HepG2 (cell line): ENCODE measurements around the gene SLC39A10. TPM values are rescaled to one million over a fixed set of nuclear protein-coding genes. Genes with fewer than 3 reads are reported as not detected.

Experiments used
- ARID2 ChIP-seq: sonication (generic); formaldehyde crosslinking; IDR thresholded peaks from 2 replicates; pipeline ENCODE4 v1.8.1; 2022; ENCODE audit warnings: mild to moderate bottlenecking, missing genetic modification reagents, borderline replicate concordance
- CBX2 ChIP-seq, 2 experiments: fragments of 200-600 bp in 1 of 2; sonication (generic); formaldehyde crosslinking in 1 of 2; IDR thresholded peaks; 2 replicates each; pipeline versions ENCODE4 v1.7.0 to v1.8.1; 2018 to 2022; ENCODE audit warnings: low read depth in 2 of 2, low read length in 1 of 2, mild to moderate bottlenecking in 1 of 2, missing genetic modification reagents in 1 of 2
- FOXA1 ChIP-seq, 2 experiments: fragments of 450-650 bp in 1 of 2; sonication (generic) in 1 of 2; formaldehyde crosslinking in 1 of 2; IDR thresholded peaks; 2 replicates each; pipeline versions ENCODE4 v1.4.0 to v1.6.1; 2016 to 2020; ENCODE audit warnings: missing genetic modification reagents in 1 of 2
- GRHL1 ChIP-seq: sonication (generic); formaldehyde crosslinking; conservative IDR thresholded peaks from 2 replicates; pipeline ENCODE4 v1.8.0; 2022; ENCODE audit warnings: missing genetic modification reagents
- HINFP ChIP-seq: sonication (generic); formaldehyde crosslinking; IDR thresholded peaks from 2 replicates; pipeline ENCODE4 v1.4.0; 2020; ENCODE audit warnings: low read depth, mild to moderate bottlenecking, missing genetic modification reagents
- HIVEP1 ChIP-seq: sonication (generic); formaldehyde crosslinking; IDR thresholded peaks from 2 replicates; pipeline ENCODE4 v1.4.0; 2020; ENCODE audit warnings: mild to moderate bottlenecking, missing genetic modification reagents
- HNRNPL ChIP-seq: fragments of 200-400 bp; formaldehyde crosslinking; IDR thresholded peaks from 2 replicates; pipeline ENCODE4 v1.6.1; 2017; ENCODE audit warnings: mild to moderate bottlenecking, low read depth, low read length
- MIXL1 ChIP-seq: IDR thresholded peaks from 2 replicates; pipeline ENCODE4 v1.6.1; 2016
- MTF2 ChIP-seq: sonication (generic); formaldehyde crosslinking; IDR thresholded peaks from 2 replicates; pipeline ENCODE4 v1.5.0; 2020; ENCODE audit warnings: missing genetic modification reagents, borderline replicate concordance
- ZBTB42 ChIP-seq: sonication (generic); formaldehyde crosslinking; IDR thresholded peaks from 2 replicates; pipeline ENCODE4 v1.5.0; 2020; ENCODE audit warnings: mild to moderate bottlenecking, missing genetic modification reagents
- ZFP90 ChIP-seq: sonication (generic); formaldehyde crosslinking; IDR thresholded peaks from 2 replicates; pipeline ENCODE4 v1.8.0; 2022; ENCODE audit warnings: missing genetic modification reagents, mild to moderate bottlenecking, inconsistent platforms, borderline replicate concordance
- ZNF256 ChIP-seq: sonication (generic); formaldehyde crosslinking; conservative IDR thresholded peaks from 2 replicates; pipeline ENCODE4 v1.4.0; 2020; ENCODE audit warnings: missing genetic modification reagents
- ZNF331 ChIP-seq: sonication (generic); formaldehyde crosslinking; IDR thresholded peaks from 2 replicates; pipeline ENCODE4 v1.4.0; 2020; ENCODE audit warnings: missing genetic modification reagents
- ZNF577 ChIP-seq: sonication (generic); formaldehyde crosslinking; IDR thresholded peaks from 2 replicates; pipeline ENCODE4 v1.4.0; 2020; ENCODE audit warnings: mild to moderate bottlenecking, low read depth, missing genetic modification reagents, borderline replicate concordance
- ZNF777 ChIP-seq: sonication (generic); formaldehyde crosslinking; IDR thresholded peaks from 2 replicates; pipeline ENCODE4 v1.4.0; 2020; ENCODE audit warnings: missing genetic modification reagents
- ZXDC ChIP-seq: sonication (generic); formaldehyde crosslinking; IDR thresholded peaks from 2 replicates; pipeline ENCODE4 v1.5.0; 2020; ENCODE audit warnings: mild to moderate bottlenecking, missing genetic modification reagents
- polyA plus RNA-seq, 8 experiments: library from polyadenylated mRNA; depleted of rRNA in 3 of 8; stranded (reverse) in 7 of 8; unstranded in 1 of 8; fragments of >200 nt; fragmentation: Illumina TruSeq in 4 of 8; extraction: Trizol in 4 of 8; gene quantifications; 2 replicates each; pipeline versions ENCODE4 v1.2.1 to v1.2.3, GENCODE V29; 2011 to 2016; ENCODE audit warnings: low read depth in 4 of 8, missing spikeins in 1 of 8, mixed read lengths in 1 of 8; ENCODE audit not compliant: insufficient read depth in 1 of 8
- total RNA-seq, 5 experiments: library from RNA; depleted of rRNA; stranded (reverse); fragments of >200 nt; fragmentation: Illumina TruSeq; extraction: Trizol; gene quantifications; 2 replicates each; pipeline ENCODE4 v1.2.3, GENCODE V29; 2016; ENCODE audit warnings: low read depth in 1 of 5
- TF ChIP-seq, protein P1 (sequence below): sonication (generic); formaldehyde crosslinking; IDR thresholded peaks from 2 replicates; pipeline ENCODE4 v1.5.0; 2020; ENCODE audit warnings: missing genetic modification reagents, mild to moderate bottlenecking, borderline replicate concordance

The SLC39A10 gene
- total and polyA plus RNA-seq, 2 of the 13 experiments (the other 11 are each of a cell fraction or from before 2014, with no cell fraction given) = 13.2 to 21.0 TPM

GRCh38 chr2:195657634-195658540 is 861 bp downstream of the SLC39A10 start (continued):
- peak; percentile 74; the same call in 1 of the 2 replicates for TF ChIP-seq HINFP (CRISPR knock-in tag)
- no peak for TF ChIP-seq HIVEP1 (CRISPR knock-in tag)
- no peak; the same call in 1 of the 2 replicates for TF ChIP-seq ZNF256 (CRISPR knock-in tag)
- no peak for TF ChIP-seq FOXA1 (IDR thresholded peaks at IDR 0.05)
- TF ChIP-seq FOXA1 (CRISPR knock-in tag; IDR thresholded peaks at IDR 0.05) = peak; percentile 45; the same call in 1 of the 2 replicates
- no peak; the same call in 1 of the 2 replicates for TF ChIP-seq ZBTB42 (CRISPR knock-in tag)
- 0 out of 2 replicates have a peak, but pooled peaks have one; percentile 26 for TF ChIP-seq ZNF331 (CRISPR knock-in tag)
- 0 out of 2 replicates have a peak, but pooled peaks have one; percentile 2 for TF ChIP-seq ZXDC (CRISPR knock-in tag)
- TF ChIP-seq HNRNPL = 0 out of 2 replicates have a peak, but pooled peaks have one; percentile 28
- TF ChIP-seq CBX2 (IDR thresholded peaks at IDR 0.05; ENCODE audit: low read depth, low read length) = no peak
- no peak for TF ChIP-seq CBX2 (CRISPR knock-in tag; IDR thresholded peaks at IDR 0.05; ENCODE audit: low read depth)
- peak; percentile 80 for TF ChIP-seq ZNF777
- peak; percentile 34; the same call in 1 of the 2 replicates for TF ChIP-seq MIXL1
- TF ChIP-seq ARID2 (CRISPR knock-in tag) = peak; percentile 73
- no peak; the same call in 1 of the 2 replicates for TF ChIP-seq GRHL1 (CRISPR knock-in tag)
- no peak; the same call in none of the 2 replicates for TF ChIP-seq ZFP90 (CRISPR knock-in tag)
- TF ChIP-seq, protein P1, sequence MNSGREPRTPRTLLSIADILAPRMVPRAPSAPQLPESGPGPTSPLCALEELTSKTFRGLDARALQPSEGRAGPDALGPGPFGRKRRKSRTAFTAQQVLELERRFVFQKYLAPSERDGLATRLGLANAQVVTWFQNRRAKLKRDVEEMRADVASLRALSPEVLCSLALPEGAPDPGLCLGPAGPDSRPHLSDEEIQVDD (CRISPR knock-in tag) = peak; percentile 22; the same call in 1 of the 2 replicates
- TF ChIP-seq MTF2 = no peak
- TF ChIP-seq ZNF577 = no peak
